ENCODE results near the gene POLR1G.
"Not testable (repeated sequence)": the region's sequence is repeated elsewhere in the genome, so short reads cannot be mapped to it uniquely, and the experiment has no call there.

The POLR1G gene

GRCh38 chr19:45419895-45420294, 13.5 kb downstream of the POLR1G start:
- DNase-seq (ENCODE audit: extremely low read depth in 1 of 2, low read depth in 1 of 2), result no peak

GRCh38 chr19:45420356-45420755, 13.9 kb downstream of the POLR1G start:
- DNase-seq (ENCODE audit: extremely low read depth in 1 of 2, low read depth in 1 of 2), result no peak

GRCh38 chr19:45420871-45421270, 14.4 kb downstream of the POLR1G start:
- no peak for DNase-seq (ENCODE audit: extremely low read depth in 1 of 2, low read depth in 1 of 2)

- no peak for DNase-seq (ENCODE audit: extremely low read depth in 1 of 2, low read depth in 1 of 2)
Observed at GRCh38 chr19:45421947-45422498, 15.6 kb downstream of the POLR1G start.

- peak; percentile 61 to 68 for DNase-seq (ENCODE audit: extremely low read depth in 1 of 2, low read depth in 1 of 2)
Observed at GRCh38 chr19:45423033-45423588, 16.7 kb downstream of the POLR1G start.

- no peak for DNase-seq (ENCODE audit: extremely low read depth in 1 of 2, low read depth in 1 of 2)
Observed at GRCh38 chr19:45423589-45424190, 17.2 kb downstream of the POLR1G start, which contains the start of gene ERCC1. Gene ERCC1 (minus strand): TSS chr19:45423917. CDS start chr19:45423374, 543 bp downstream.

GRCh38 chr19:45424191-45425058, 18.0 kb downstream of the POLR1G start:
- no peak for DNase-seq (ENCODE audit: extremely low read depth in 1 of 2, low read depth in 1 of 2)

- no peak for DNase-seq (ENCODE audit: extremely low read depth in 1 of 2, low read depth in 1 of 2)
Observed at GRCh38 chr19:45428384-45429231, 22.2 kb downstream of the POLR1G start.

GRCh38 chr19:45429896-45430295, 23.5 kb downstream of the POLR1G start:
- not testable (repeated sequence) for DNase-seq (ENCODE audit: extremely low read depth in 1 of 2, low read depth in 1 of 2)

- DNase-seq (ENCODE audit: extremely low read depth in 1 of 2, low read depth in 1 of 2), result not testable (repeated sequence)
Observed at GRCh38 chr19:45431008-45431407, 24.6 kb downstream of the POLR1G start.

- not testable (repeated sequence) for DNase-seq (ENCODE audit: extremely low read depth in 1 of 2, low read depth in 1 of 2)
Observed at GRCh38 chr19:45432543-45432942, 26.1 kb downstream of the POLR1G start.

GRCh38 chr19:45437328-45437727, 30.9 kb downstream of the POLR1G start:
- no peak for DNase-seq (ENCODE audit: extremely low read depth in 1 of 2, low read depth in 1 of 2)

GRCh38 chr19:45439190-45439568, 32.7 kb downstream of the POLR1G start:
- DNase-seq (ENCODE audit: extremely low read depth in 1 of 2, low read depth in 1 of 2), result no peak

- peak; percentile 68 to 78 for DNase-seq (ENCODE audit: extremely low read depth in 1 of 2, low read depth in 1 of 2)
Observed at GRCh38 chr19:45439569-45440258, 33.3 kb downstream of the POLR1G start.

GRCh38 chr19:45440259-45440638, 33.8 kb downstream of the POLR1G start:
- no peak for DNase-seq (ENCODE audit: extremely low read depth in 1 of 2, low read depth in 1 of 2)

GRCh38 chr19:45440873-45441654, 34.6 kb downstream of the POLR1G start:
- no peak for DNase-seq (ENCODE audit: extremely low read depth in 1 of 2, low read depth in 1 of 2)

GRCh38 chr19:45442408-45442777, 35.9 kb downstream of the POLR1G start:
- DNase-seq (ENCODE audit: extremely low read depth in 1 of 2, low read depth in 1 of 2), result no peak

GRCh38 chr19:45442778-45443461, 36.5 kb downstream of the POLR1G start:
- DNase-seq (ENCODE audit: extremely low read depth in 1 of 2, low read depth in 1 of 2), result peak in 1 of 2 donors; percentile 21

Data from activated CD8-positive, alpha-beta memory T cell treated with anti-CD3 and anti-CD28 coated beads for 1 hour (primary cell).